ENCODE data around the gene VHLL.

Gene VHLL

GRCh38 chr1:156249593-156249992 is 49.5 kb downstream of the VHLL start:
- DNase-seq, result no peak
